SHP77 treated with DMSO at 0.1 percent for 48 hours (cell line): ENCODE data around the gene FASTKD2.

Experiments
- DNase-seq: peaks from one replicate; lab custom pipeline; 2025; lab: John Stamatoyannopoulos, UW

FASTKD2 gene

GRCh38 chr2:206838690-206839089 is 73.3 kb downstream of the FASTKD2 start:
- DNase-seq: no peak

DNA sequence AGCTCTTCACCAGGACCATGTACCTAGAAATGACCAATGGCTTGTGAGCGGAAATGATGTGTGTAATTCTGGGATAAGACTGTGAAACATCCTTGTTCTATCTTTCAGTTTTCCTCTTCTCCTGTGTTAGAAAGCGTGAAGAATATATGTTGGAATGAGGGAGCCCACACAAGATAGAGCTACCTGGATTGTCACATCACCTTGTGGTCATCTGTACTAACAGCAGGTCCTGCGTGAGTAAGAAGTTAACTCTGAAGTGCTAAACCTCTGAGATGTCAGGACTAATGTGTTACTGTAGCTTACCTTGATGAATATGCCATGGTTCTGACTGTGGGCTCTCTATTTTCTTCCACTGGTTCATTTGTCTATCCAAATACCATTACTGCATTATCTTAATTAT is 75.6 kb downstream of the FASTKD2 start:
- no peak for DNase-seq
